Gastroesophageal sphincter (tissue), 4 donors: Measurements from ENCODE around the gene STK32B. TPM values are rescaled to one million over a fixed set of nuclear protein-coding genes. Genes with fewer than 3 reads are reported as not detected.

Source experiments
- ATAC-seq: fragments of 150-250 bp; one replicate; pipeline ENCODE4 v1.9.1; 2016; ENCODE audit warnings: mild to moderate bottlenecking, moderate library complexity
- H3K27ac ChIP-seq, 4 donors: fragments of 200-600 bp; sonication (generic) in 3 of 4; 1 replicate in 3 of 4; 2 replicates in 1 of 4; pipeline ENCODE4 v1.5.1; 2016 to 2019
- H3K27me3 ChIP-seq: fragments of 200-600 bp; sonication (generic); one replicate; pipeline ENCODE4 v1.5.1; 2019
- H3K36me3 ChIP-seq, 2 donors: fragments of 200-600 bp; sonication (generic); one replicate each; pipeline ENCODE4 v1.5.1; 2019; ENCODE audit warnings: control low read depth in 1 of 2
- H3K4me1 ChIP-seq, 3 donors: fragments of 200-600 bp; sonication (generic); 1 replicate in 2 of 3; 2 replicates in 1 of 3; pipeline ENCODE4 v1.5.1; 2016 to 2019; ENCODE audit warnings: control low read depth in 2 of 3
- H3K4me3 ChIP-seq, 2 donors: fragments of 200-600 bp; sonication (generic); one replicate each; pipeline ENCODE4 v1.5.1; 2019; ENCODE audit warnings: mild to moderate bottlenecking in 1 of 2, moderate library complexity in 1 of 2
- H3K9me3 ChIP-seq, 3 donors: fragments of 200-600 bp; sonication (generic); one replicate each; pipeline ENCODE4 v1.5.1; 2017 to 2019; ENCODE audit warnings: control low read depth in 2 of 3
- CTCF ChIP-seq, 4 experiments: fragments of 200-600 bp in 2 of 4; fragments of 450-650 bp in 2 of 4; sonication (generic) in 1 of 4; IDR thresholded peaks; one replicate each; pipeline ENCODE4 v1.5.1; 2017 to 2019; ENCODE audit warnings: antibody characterized with exemption in 4 of 4, mild to moderate bottlenecking in 2 of 4, moderate library complexity in 2 of 4
- EP300 ChIP-seq: sonication (generic); formaldehyde crosslinking; IDR thresholded peaks from one replicate; pipeline ENCODE4 v1.6.1; 2017; ENCODE audit warnings: antibody characterized with exemption, mild to moderate bottlenecking
- POLR2A ChIP-seq, 2 donors: fragments of 450-650 bp; IDR thresholded peaks; one replicate each; pipeline ENCODE4 v1.6.1; 2017; ENCODE audit warnings: antibody characterized with exemption in 2 of 2, mild to moderate bottlenecking in 2 of 2, moderate library complexity in 1 of 2
- POLR2AphosphoS5 ChIP-seq: sonication (generic); formaldehyde crosslinking; IDR thresholded peaks from one replicate; pipeline ENCODE4 v1.6.1; 2017; ENCODE audit warnings: antibody characterized with exemption
- WGBS, 2 donors: methylation state at CpG; one replicate each; pipeline ENCODE4 v1.1.5; 2018; ENCODE audit warnings: low coverage in 1 of 2; 5-methylcytosine and 5-hydroxymethylcytosine counted together
- total RNA-seq, 4 donors: library from RNA; depleted of rRNA; stranded (reverse); fragments of >200 nt; gene quantifications; one replicate each; pipeline ENCODE4 v1.1.0, GENCODE V29; 2016

Gene STK32B
- total RNA-seq, 4 donors from 2014 or later = 1.9 to 5.3 (median 2.4) TPM

- no peak for ATAC-seq
- Histone ChIP-seq H3K4me3 (no peak overlapping the region), H3K27ac (no peak overlapping the region), H3K27me3 (no peaks in the 10 kb centered on the region), H3K4me1 (no peaks in the 10 kb centered on the region), H3K9me3 (no peaks in the 10 kb centered on the region), H3K36me3 (peaks cover 0 to 48% of the 10 kb centered on the region in 2 donors)
- TF ChIP-seq POLR2AphosphoS5 (no peak), CTCF (IDR thresholded peaks at IDR 0.05) (no peak), POLR2A (IDR thresholded peaks at IDR 0.05) (no peak), EP300 (no peak)
These were observed 453.2 kb downstream of the STK32B start for GRCh38 chr4:5504486-5504885.

GRCh38 chr4:5510504-5510903 is 459.2 kb downstream of the STK32B start:
- H3K9me3 ChIP-seq = no peaks in the 10 kb centered on the region
- WGBS, 2 donors = 50% methylated on average over 2 of the region's 2 CpGs; no CpG with 5 or more reads in 1 of the 2 donors
- no peak for ATAC-seq
- H3K4me3 ChIP-seq = no peak overlapping the region
- no peaks in the 10 kb centered on the region for H3K4me1 ChIP-seq
- TF ChIP-seq CTCF (IDR thresholded peaks at IDR 0.05) (no peak), EP300 (no peak), POLR2A (IDR thresholded peaks at IDR 0.05) (no peak), POLR2AphosphoS5 (no peak)
- H3K27ac ChIP-seq = no peak overlapping the region
- H3K27me3 ChIP-seq = no peaks in the 10 kb centered on the region
- peaks cover 0 to 22% of the 10 kb centered on the region in 2 donors for H3K36me3 ChIP-seq

GRCh38 chr4:5511791-5512190 is 460.5 kb downstream of the STK32B start:
- no peaks in the 10 kb centered on the region for H3K9me3 ChIP-seq
- TF ChIP-seq EP300 = no peak
- TF ChIP-seq CTCF (IDR thresholded peaks at IDR 0.05) = no peak
- TF ChIP-seq POLR2AphosphoS5 = no peak
- no peak for TF ChIP-seq POLR2A (IDR thresholded peaks at IDR 0.05)
- H3K36me3 ChIP-seq = peaks cover 0 to 9% of the 10 kb centered on the region in 2 donors
- H3K27me3 ChIP-seq = no peaks in the 10 kb centered on the region
- H3K4me1 ChIP-seq = no peaks in the 10 kb centered on the region
- ATAC-seq = no peak
- H3K27ac ChIP-seq = no peak overlapping the region
- no peak overlapping the region for H3K4me3 ChIP-seq

- TF ChIP-seq POLR2A (IDR thresholded peaks at IDR 0.05) (no peak), CTCF (IDR thresholded peaks at IDR 0.05) (no peak), EP300 (no peak), POLR2AphosphoS5 (no peak)
- H3K27me3 ChIP-seq = no peaks in the 10 kb centered on the region
- H3K4me1 ChIP-seq = no peaks in the 10 kb centered on the region
- peaks cover 0 to 16% (median 0%) of the 10 kb centered on the region in 3 donors for H3K9me3 ChIP-seq
- no peak for ATAC-seq
- H3K4me3 ChIP-seq = no peak overlapping the region
- no peak overlapping the region for H3K27ac ChIP-seq
- H3K36me3 ChIP-seq = no peaks in the 10 kb centered on the region
These were observed 464.4 kb downstream of the STK32B start for GRCh38 chr4:5515646-5516045.

- H3K36me3 ChIP-seq = no peaks in the 10 kb centered on the region
- 79 to 80% methylated on average over 4 of the region's 4 CpGs for WGBS, 2 donors
- no peak for TF ChIP-seq EP300
- TF ChIP-seq POLR2A (IDR thresholded peaks at IDR 0.05) = no peak
- TF ChIP-seq POLR2AphosphoS5 = no peak
These were observed 466.1 kb downstream of the STK32B start for GRCh38 chr4:5517372-5517771.

More at GRCh38 chr4:5517372-5517771, 466.1 kb downstream of the STK32B start:
- no peaks in the 10 kb centered on the region for H3K27me3 ChIP-seq
- H3K27ac ChIP-seq = no peak overlapping the region
- H3K9me3 ChIP-seq = peaks cover 0 to 16% (median 0%) of the 10 kb centered on the region in 3 donors
- no peaks in the 10 kb centered on the region for H3K4me1 ChIP-seq
- ATAC-seq = no peak
- H3K4me3 ChIP-seq = no peak overlapping the region
